ENCODE measurements around the gene SYTL2. TPM values are rescaled to one million over a fixed set of nuclear protein-coding genes. Genes with fewer than 3 reads are reported as not detected.

Gene SYTL2
- total RNA-seq, 1 donor from 2014 or later = 7.3 TPM

DNA sequence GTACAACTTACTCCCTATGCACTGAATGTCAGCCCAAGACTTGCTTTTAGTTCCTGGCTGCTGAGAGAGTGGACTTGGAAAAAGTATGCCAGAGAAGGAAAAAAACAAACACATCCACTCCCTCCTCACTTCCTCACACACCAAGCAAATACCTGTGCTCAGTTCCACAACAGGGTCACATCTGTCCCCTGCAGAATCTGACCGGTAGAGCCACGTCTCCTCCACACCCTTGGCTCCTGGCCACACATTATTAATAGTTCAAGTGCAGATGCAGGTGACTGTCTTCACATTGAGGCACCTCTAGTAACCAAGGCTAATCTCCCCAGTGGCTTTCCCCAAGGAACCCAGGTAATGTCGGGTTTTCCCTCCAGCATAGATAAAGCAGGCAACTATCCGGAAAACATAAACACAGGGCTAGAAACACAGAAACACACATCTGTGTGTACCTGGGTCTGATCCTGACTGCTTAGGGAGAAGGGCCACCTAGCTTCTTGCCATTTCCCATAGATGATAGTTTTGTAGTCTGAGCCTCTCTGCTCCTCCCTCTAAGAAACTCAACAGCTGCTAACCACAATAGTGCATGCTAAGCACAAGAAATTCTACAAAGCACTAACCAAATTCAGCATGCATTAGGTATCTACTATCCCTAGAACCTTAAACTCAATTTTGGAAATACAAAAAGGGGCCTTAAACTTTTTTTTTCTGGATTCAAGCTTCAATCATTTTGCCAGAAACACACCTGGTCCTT, 10.2 kb downstream of the SYTL2 start:
- no peak for TF ChIP-seq CTCF (conservative IDR thresholded peaks at IDR 0.05)
- no peaks in the 10 kb centered on the region for H3K36me3 Mint-ChIP-seq (ENCODE audit: low read depth)
- H3K9me3 Mint-ChIP-seq = no peaks in the 10 kb centered on the region
- H3K4me1 Mint-ChIP-seq = no peaks in the 10 kb centered on the region
- no peak for DNase-seq (ENCODE audit: low read depth, low spot score)
- peaks cover 6% of the 10 kb centered on the region for H3K27me3 Mint-ChIP-seq (ENCODE audit: low read depth)
- H3K4me3 Mint-ChIP-seq = no peak overlapping the region
- no peak overlapping the region for H3K27ac Mint-ChIP-seq (ENCODE audit: unreplicated experiment)

DNA sequence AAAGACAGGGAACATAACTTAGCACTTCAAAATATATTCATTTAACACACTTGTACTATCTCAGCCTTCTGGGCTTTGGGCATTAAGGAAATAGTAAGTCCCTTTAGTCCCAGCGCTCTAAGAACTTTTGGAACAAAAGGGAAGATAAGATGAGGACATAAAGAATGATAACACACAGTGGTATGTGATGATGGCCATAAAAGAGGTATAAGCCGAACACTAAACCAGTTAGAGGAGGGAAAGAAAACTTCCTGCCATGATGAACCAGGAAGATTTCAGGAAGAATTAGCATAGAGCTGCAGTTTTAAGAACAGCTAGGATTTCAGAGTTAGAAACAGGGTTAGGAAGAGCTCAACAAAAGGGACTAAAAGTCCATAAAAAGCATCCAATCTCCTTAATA, 11.8 kb downstream of the SYTL2 start:
- H3K9me3 Mint-ChIP-seq = no peaks in the 10 kb centered on the region
- H3K4me1 Mint-ChIP-seq = no peaks in the 10 kb centered on the region
- no peak for TF ChIP-seq CTCF (conservative IDR thresholded peaks at IDR 0.05)
- H3K27me3 Mint-ChIP-seq (ENCODE audit: low read depth) = peaks cover 6% of the 10 kb centered on the region
- no peak for DNase-seq (ENCODE audit: low read depth, low spot score)
- H3K36me3 Mint-ChIP-seq (ENCODE audit: low read depth) = no peaks in the 10 kb centered on the region
- H3K27ac Mint-ChIP-seq (ENCODE audit: unreplicated experiment) = no peak overlapping the region
- no peak overlapping the region for H3K4me3 Mint-ChIP-seq

DNA sequence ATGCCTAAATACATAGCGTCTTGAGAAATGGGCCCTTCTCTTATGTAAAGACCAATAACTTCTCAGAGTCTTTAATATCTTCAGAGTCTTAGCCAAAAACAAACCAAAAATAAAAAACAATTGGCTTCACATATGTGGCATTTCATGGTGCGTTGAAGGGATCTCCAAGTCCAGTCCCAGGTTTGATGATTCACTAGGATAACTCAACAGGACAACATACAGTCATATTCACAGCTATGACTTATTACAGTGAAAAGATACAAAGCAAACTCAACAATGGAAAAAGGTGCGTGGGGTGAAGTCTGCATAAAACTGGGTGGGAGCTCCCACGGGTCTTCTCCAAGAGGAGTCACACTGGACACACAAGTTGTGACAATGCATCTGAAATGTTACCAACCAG, 12.6 kb downstream of the SYTL2 start:
- H3K4me1 Mint-ChIP-seq = no peaks in the 10 kb centered on the region
- no peak for DNase-seq (ENCODE audit: low read depth, low spot score)
- no peak for TF ChIP-seq CTCF (conservative IDR thresholded peaks at IDR 0.05)
- no peaks in the 10 kb centered on the region for H3K9me3 Mint-ChIP-seq
- H3K27ac Mint-ChIP-seq (ENCODE audit: unreplicated experiment) = no peak overlapping the region
- H3K36me3 Mint-ChIP-seq (ENCODE audit: low read depth) = no peaks in the 10 kb centered on the region
- no peak overlapping the region for H3K4me3 Mint-ChIP-seq
- peaks cover 6% of the 10 kb centered on the region for H3K27me3 Mint-ChIP-seq (ENCODE audit: low read depth)

GRCh38 chr11:85795712-85796487, 15.0 kb downstream of the SYTL2 start:
- DNase-seq (ENCODE audit: low read depth, low spot score) = no peak
- Mint-ChIP-seq H3K36me3 (ENCODE audit: low read depth) (no peaks in the 10 kb centered on the region), H3K9me3 (no peaks in the 10 kb centered on the region), H3K27ac (ENCODE audit: unreplicated experiment) (no peak overlapping the region), H3K27me3 (ENCODE audit: low read depth) (peaks cover 6% of the 10 kb centered on the region), H3K4me3 (no peak overlapping the region), H3K4me1 (no peaks in the 10 kb centered on the region)
- TF ChIP-seq CTCF (conservative IDR thresholded peaks at IDR 0.05) = no peak

DNA sequence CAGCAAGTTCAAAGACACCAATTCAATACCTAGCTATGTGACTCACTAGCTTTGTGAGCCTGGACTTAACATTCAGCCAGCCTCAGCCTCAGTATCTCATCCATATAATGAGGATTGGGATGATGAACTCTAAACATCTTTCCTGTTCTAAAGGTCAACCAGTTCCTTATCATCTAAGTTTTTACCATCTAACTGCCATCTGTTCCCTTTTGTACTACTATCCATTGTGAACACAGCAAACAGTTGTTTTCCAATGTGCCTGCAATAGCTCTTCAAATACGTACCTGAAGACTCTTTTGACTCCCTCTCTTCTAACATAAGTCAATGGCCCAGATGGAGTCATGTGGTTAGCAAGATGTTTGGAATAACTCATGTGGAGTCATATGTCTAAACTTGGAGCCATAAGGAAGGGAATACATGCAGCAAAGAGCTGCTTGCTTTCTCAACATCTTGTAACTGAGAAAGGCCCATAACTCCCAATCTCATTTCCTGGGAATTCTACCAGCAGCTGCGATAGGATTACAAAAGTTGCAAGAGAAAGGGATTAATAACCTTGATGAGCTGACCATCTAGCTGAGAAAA, 19.4 kb downstream of the SYTL2 start:
- no peaks in the 10 kb centered on the region for H3K4me1 Mint-ChIP-seq
- TF ChIP-seq CTCF (conservative IDR thresholded peaks at IDR 0.05) = no peak
- H3K27me3 Mint-ChIP-seq (ENCODE audit: low read depth) = no peaks in the 10 kb centered on the region
- no peaks in the 10 kb centered on the region for H3K36me3 Mint-ChIP-seq (ENCODE audit: low read depth)
- no peak overlapping the region for H3K27ac Mint-ChIP-seq (ENCODE audit: unreplicated experiment)
- H3K4me3 Mint-ChIP-seq = no peak overlapping the region
- DNase-seq (ENCODE audit: low read depth, low spot score) = no peak
- H3K9me3 Mint-ChIP-seq = no peaks in the 10 kb centered on the region
